Ascending aorta (tissue), 2 donors: ENCODE results near the gene CLK1. TPM values are rescaled to one million over a fixed set of nuclear protein-coding genes. Genes with fewer than 3 reads are reported as not detected.

Experiments used
- DNase-seq, 2 donors: peaks; one replicate each; pipeline ENCODE4 v3.0.0-alpha.2; 2019; ENCODE audit warnings: low spot score in 2 of 2
- H3K27ac ChIP-seq, 2 donors: fragments of 200-600 bp; sonication (generic); one replicate each; pipeline ENCODE4 v1.5.1; 2016 to 2017; ENCODE audit warnings: mild to moderate bottlenecking in 1 of 2
- H3K27me3 ChIP-seq: fragments of 200-600 bp; sonication (generic); one replicate; pipeline ENCODE4 v1.5.1; 2017
- H3K36me3 ChIP-seq, 2 donors: fragments of 200-600 bp; sonication (generic); one replicate each; pipeline ENCODE4 v1.5.1; 2016
- H3K4me1 ChIP-seq, 2 donors: fragments of 200-600 bp; sonication (generic); one replicate each; pipeline ENCODE4 v1.5.1; 2016 to 2017; ENCODE audit warnings: mild to moderate bottlenecking in 1 of 2
- H3K4me3 ChIP-seq, 2 donors: fragments of 200-600 bp; sonication (generic); one replicate each; pipeline ENCODE4 v1.5.1; 2016 to 2017; ENCODE audit warnings: mild to moderate bottlenecking in 1 of 2
- H3K9me3 ChIP-seq, 2 donors: fragments of 200-600 bp; sonication (generic); one replicate each; pipeline ENCODE4 v1.5.1; 2016
- CTCF ChIP-seq, 3 experiments: fragments of 200-600 bp in 2 of 3; fragments of 450-650 bp in 1 of 3; sonication (generic) in 2 of 3; IDR thresholded peaks; one replicate each; pipeline ENCODE4 v1.5.1; 2016 to 2019; ENCODE audit warnings: antibody characterized with exemption in 3 of 3, mild to moderate bottlenecking in 1 of 3, moderate library complexity in 1 of 3
- intact Hi-C: fragments of 100-400 bp; cut with DNase I; formaldehyde crosslinking; loops from one replicate; pipeline ENCODE4 v1.15.1; 2023
- total RNA-seq: library from RNA; depleted of rRNA; stranded (reverse); fragments of >200 nt; gene quantifications from one replicate; pipeline ENCODE4 v1.1.0, GENCODE V29; 2016

CLK1 gene
- total RNA-seq, 1 donor from 2014 or later: 43.5 TPM

GRCh38 chr2:200812122-200813022 is 52.1 kb downstream of the CLK1 start:
- H3K27me3 ChIP-seq: no peaks in the 10 kb centered on the region
- DNase-seq: peak; percentile 30 to 89
- peaks cover 6 to 37% of the 10 kb centered on the region in 2 donors for H3K4me1 ChIP-seq
- peak; percentile 67 to 81 (median 76) for TF ChIP-seq CTCF (IDR thresholded peaks at IDR 0.05)
- peaks cover 34 to 39% of the 10 kb centered on the region in 2 donors for H3K36me3 ChIP-seq
- H3K27ac ChIP-seq: peak overlapping the region; percentile 98
- intact Hi-C loops: loop anchor here (1.0 to 10.0 kb wide), 2 partner anchors 99 to 228 kb away; partner anchors contain the start of gene AOX1
- peak overlapping the region; percentile 81 to 97 for H3K4me3 ChIP-seq
- H3K9me3 ChIP-seq: no peaks in the 10 kb centered on the region

GRCh38 chr2:200811333-200812121 is 52.9 kb downstream of the CLK1 start, which contains the start of gene BZW1:
Gene BZW1 (plus strand): TSS chr2:200811910. CDS start chr2:200813218, 1,308 bp downstream.
- Histone ChIP-seq H3K27ac (peak within 1 kb of the TSS; percentile 98), H3K27me3 (no peaks in the 10 kb centered on the region), H3K36me3 (peaks cover 25 to 31% of the 10 kb centered on the region in 2 donors), H3K4me1 (peaks cover 6 to 40% of the 10 kb centered on the region in 2 donors), H3K4me3 (peak within 1 kb of the TSS; percentile 81 to 97), H3K9me3 (no peaks in the 10 kb centered on the region)
- intact Hi-C loops: loop anchor here (1.0 to 10.0 kb wide), 5 partner anchors 53 to 227 kb away; partner anchors contain the start of genes AOX1, CLK1, NIF3L1 and PPIL3
- DNase-seq: peak; percentile 77 to 96
- no peak for TF ChIP-seq CTCF (IDR thresholded peaks at IDR 0.05)

GRCh38 chr2:200810998-200811332 is 53.5 kb downstream of the CLK1 start:
- H3K4me1 ChIP-seq: peaks cover 6 to 45% of the 10 kb centered on the region in 2 donors
- no peak for DNase-seq

GRCh38 chr2:200810252-200810997 is 54.0 kb downstream of the CLK1 start:
- peaks cover 14 to 20% of the 10 kb centered on the region in 2 donors for H3K36me3 ChIP-seq
- peaks cover 6 to 41% of the 10 kb centered on the region in 2 donors for H3K4me1 ChIP-seq
- H3K9me3 ChIP-seq: no peaks in the 10 kb centered on the region
- H3K27ac ChIP-seq: peak overlapping the region; percentile 98
- H3K27me3 ChIP-seq: no peaks in the 10 kb centered on the region
- DNase-seq: peak in 1 of 2 donors; percentile 73
- intact Hi-C loops: loop anchor here (1.0 to 10.0 kb wide), 3 partner anchors 22 to 226 kb away; partner anchors contain the start of genes AOX1, NIF3L1 and PPIL3
- H3K4me3 ChIP-seq: peak overlapping the region; percentile 81 to 97
- TF ChIP-seq CTCF (IDR thresholded peaks at IDR 0.05): no peak

More at GRCh38 chr2:200810998-200811332, 53.5 kb downstream of the CLK1 start:
- no peaks in the 10 kb centered on the region for H3K27me3 ChIP-seq
- H3K27ac ChIP-seq: peak overlapping the region; percentile 98
- peak overlapping the region; percentile 81 to 97 for H3K4me3 ChIP-seq
- H3K9me3 ChIP-seq: no peaks in the 10 kb centered on the region
- no peak for TF ChIP-seq CTCF (IDR thresholded peaks at IDR 0.05)
- intact Hi-C loops: loop anchor here (1.0 to 10.0 kb wide), 5 partner anchors 23 to 226 kb away; partner anchors contain the start of genes AOX1, CLK1, NIF3L1 and PPIL3
- H3K36me3 ChIP-seq: peaks cover 19 to 25% of the 10 kb centered on the region in 2 donors
